Glomerular endothelial cell (primary cell): ENCODE measurements around the gene FOXO6. TPM values are rescaled to one million over a fixed set of nuclear protein-coding genes. Genes with fewer than 3 reads are reported as not detected.

Experiments used
- DNase-seq: peaks from one replicate; pipeline ENCODE4 v3.0.0-alpha.2; 2011; ENCODE audit warnings: low read depth, low spot score; ENCODE audit errors: extremely low read depth
- total RNA-seq: library from RNA; depleted of rRNA; stranded (reverse); fragments of >200 nt; gene quantifications from 2 replicates; pipeline ENCODE4 v1.2.3, GENCODE V29; 2015

FOXO6 gene
- total RNA-seq, 1 donor from 2014 or later: not detected

GRCh38 chr1:41349361-41350054, 11.7 kb upstream of the FOXO6 start:
- DNase-seq: no peak

GRCh38 chr1:41350055-41350378, 11.2 kb upstream of the FOXO6 start:
- no peak for DNase-seq

GRCh38 chr1:41351262-41352151, 9.7 kb upstream of the FOXO6 start:
- DNase-seq: no peak

GRCh38 chr1:41353744-41354143, 7.5 kb upstream of the FOXO6 start:
- DNase-seq: no peak

- DNase-seq: no peak
Observed at GRCh38 chr1:41354956-41355355, 6.3 kb upstream of the FOXO6 start.

GRCh38 chr1:41355356-41355755, 5.9 kb upstream of the FOXO6 start:
- DNase-seq: no peak

GRCh38 chr1:41355761-41356160, 5.5 kb upstream of the FOXO6 start:
- DNase-seq: no peak

GRCh38 chr1:41356752-41357151, 4.5 kb upstream of the FOXO6 start:
- no peak for DNase-seq

GRCh38 chr1:41357451-41358101, 3.7 kb upstream of the FOXO6 start:
- DNase-seq: no peak

GRCh38 chr1:41358131-41359021, 2.9 kb upstream of the FOXO6 start:
- DNase-seq: no peak

GRCh38 chr1:41359211-41360073, 1.8 kb upstream of the FOXO6 start:
- no peak for DNase-seq

- no peak for DNase-seq
Observed at GRCh38 chr1:41360074-41360785, 1.0 kb upstream of the FOXO6 start.

GRCh38 chr1:41361495-41362356, 492 bp downstream of the FOXO6 start:
- DNase-seq: no peak

- no peak for DNase-seq
Observed at GRCh38 chr1:41362357-41362721, 1.1 kb downstream of the FOXO6 start.

- DNase-seq: no peak
Observed at GRCh38 chr1:41362749-41363590, 1.7 kb downstream of the FOXO6 start.

- DNase-seq: no peak
Observed at GRCh38 chr1:41363591-41364320, 2.5 kb downstream of the FOXO6 start.
